ELR (cell line): ENCODE data around the gene SPATA2L.

Experiments
- DNase-seq: peaks from one replicate; pipeline ENCODE4 v3.0.0-alpha.2; 2015; ENCODE audit warnings: low read depth

Gene SPATA2L

DNA sequence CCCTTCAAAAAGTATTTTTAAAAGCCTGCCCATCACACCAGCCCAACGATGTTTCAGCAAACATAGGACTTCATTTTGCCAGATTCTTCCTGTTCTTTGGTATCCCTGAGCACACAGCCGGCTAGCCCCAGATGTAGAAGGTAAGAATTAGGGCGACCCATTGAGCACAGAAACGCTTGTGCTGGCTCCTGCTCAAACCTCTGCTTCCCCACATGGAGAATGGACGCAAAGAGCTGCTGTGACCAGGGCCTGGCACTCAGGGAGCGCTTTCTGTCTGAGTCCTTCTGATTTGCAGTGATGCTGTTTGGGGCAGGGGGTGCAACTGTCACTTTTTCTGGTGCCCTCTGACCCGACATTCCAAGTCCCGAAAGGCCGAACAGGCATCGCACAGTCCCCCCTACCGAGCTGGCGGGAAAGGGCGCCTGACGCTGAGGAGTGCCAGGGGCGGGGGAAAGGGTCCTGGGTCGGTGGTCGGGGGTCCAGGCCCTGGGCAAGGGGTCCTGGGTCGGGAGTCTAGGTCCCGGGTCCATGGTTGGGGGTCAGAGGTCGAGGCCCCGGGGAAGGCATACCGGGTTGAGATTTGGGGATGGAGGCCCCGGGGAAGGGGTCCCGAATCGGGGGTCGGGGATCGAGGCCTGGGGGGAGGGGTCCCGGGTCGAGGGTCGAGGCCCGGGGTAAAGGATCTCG, 44.9 kb downstream of the SPATA2L start:
- DNase-seq = no peak

DNA sequence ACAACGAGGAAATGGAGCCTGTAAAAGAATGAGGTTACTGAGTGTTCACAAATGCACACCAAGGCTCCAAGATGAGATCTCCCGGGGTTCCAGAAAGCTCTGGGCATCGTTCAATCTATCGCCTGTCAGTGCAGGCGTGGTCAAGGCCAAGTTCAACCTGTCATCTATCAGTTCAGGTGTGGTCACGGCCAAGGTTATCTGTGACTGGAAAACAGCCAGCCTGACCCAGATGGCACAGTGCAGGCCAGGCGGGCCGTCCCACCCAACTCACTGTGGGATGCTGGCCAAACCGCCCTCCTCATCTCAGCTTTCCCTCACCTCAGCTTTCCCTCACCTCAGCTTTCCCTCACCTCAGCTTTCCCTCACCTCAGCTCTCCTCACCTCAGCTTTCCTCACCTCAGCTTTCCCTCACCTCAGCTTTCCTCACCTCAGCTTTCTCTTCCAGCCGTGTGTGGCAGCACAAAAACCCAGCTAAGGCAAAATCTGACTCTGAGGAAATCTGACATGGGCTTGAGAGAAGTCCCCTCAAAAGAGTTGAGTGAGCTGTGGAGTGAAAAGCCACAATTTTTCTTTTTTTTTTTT, 46.4 kb downstream of the SPATA2L start:
- no peak for DNase-seq

- no peak for DNase-seq
Observed at GRCh38 chr16:89653656-89654295, 47.7 kb downstream of the SPATA2L start.

GRCh38 chr16:89651584-89651983, 49.9 kb downstream of the SPATA2L start:
- DNase-seq = no peak

GRCh38 chr16:89646906-89647305, 54.6 kb downstream of the SPATA2L start:
- DNase-seq = no peak
